NCI-H526 (cell line): ENCODE results near the gene ARHGAP15.

Experiments used
- DNase-seq, 2 experiments: peaks; one replicate each; lab custom pipeline; 2025; lab: John Stamatoyannopoulos, UW

ARHGAP15 gene

GRCh38 chr2:143262389-143262788 lies 133.2 kb downstream of the ARHGAP15 start:
- no peak for DNase-seq

GRCh38 chr2:143263066-143263625 lies 133.9 kb downstream of the ARHGAP15 start:
- DNase-seq, result peak in 1 of 2 experiments; percentile 28

- no peak for DNase-seq
Observed at GRCh38 chr2:143264851-143265250, 135.6 kb downstream of the ARHGAP15 start.

- no peak for DNase-seq
Observed at GRCh38 chr2:143279672-143280071, 150.5 kb downstream of the ARHGAP15 start.

- DNase-seq, result no peak
Observed at GRCh38 chr2:143280097-143280757, 151.0 kb downstream of the ARHGAP15 start.

GRCh38 chr2:143282684-143283083 lies 153.5 kb downstream of the ARHGAP15 start:
- peak in 1 of 2 experiments; percentile 7 for DNase-seq

- DNase-seq, result peak in 1 of 2 experiments; percentile 64
Observed at GRCh38 chr2:143284087-143284675, 155.0 kb downstream of the ARHGAP15 start.

- no peak for DNase-seq
Observed at GRCh38 chr2:143289025-143289424, 159.8 kb downstream of the ARHGAP15 start.

GRCh38 chr2:143290221-143290620 lies 161.0 kb downstream of the ARHGAP15 start:
- DNase-seq, result no peak

GRCh38 chr2:143294068-143294467 lies 164.8 kb downstream of the ARHGAP15 start:
- no peak for DNase-seq

GRCh38 chr2:143296089-143296488 lies 166.9 kb downstream of the ARHGAP15 start:
- no peak for DNase-seq

- no peak for DNase-seq
Observed at GRCh38 chr2:143297182-143297581, 168.0 kb downstream of the ARHGAP15 start.

- DNase-seq, result no peak
Observed at GRCh38 chr2:143300536-143300935, 171.3 kb downstream of the ARHGAP15 start.

- DNase-seq, result no peak
Observed at GRCh38 chr2:143311426-143311825, 182.2 kb downstream of the ARHGAP15 start.

GRCh38 chr2:143312441-143312840 lies 183.2 kb downstream of the ARHGAP15 start:
- no peak for DNase-seq

GRCh38 chr2:143313861-143314260 lies 184.6 kb downstream of the ARHGAP15 start:
- no peak for DNase-seq

GRCh38 chr2:143321994-143322393 lies 192.8 kb downstream of the ARHGAP15 start:
- DNase-seq, result no peak

- DNase-seq, result no peak
Observed at GRCh38 chr2:143329288-143329687, 200.1 kb downstream of the ARHGAP15 start.

- DNase-seq, result no peak
Observed at GRCh38 chr2:143333168-143333791, 204.1 kb downstream of the ARHGAP15 start.

- DNase-seq, result no peak
Observed at GRCh38 chr2:143333847-143334246, 204.6 kb downstream of the ARHGAP15 start.

GRCh38 chr2:143334837-143335236 lies 205.6 kb downstream of the ARHGAP15 start:
- DNase-seq, result no peak

GRCh38 chr2:143336719-143337210 lies 207.5 kb downstream of the ARHGAP15 start:
- DNase-seq, result no peak

GRCh38 chr2:143341478-143341877 lies 212.3 kb downstream of the ARHGAP15 start:
- no peak for DNase-seq
